Smooth muscle cell of the brain vasculature (primary cell): ENCODE measurements around the gene ZNF616.

Experiments
- DNase-seq: peaks from one replicate; pipeline ENCODE4 v3.0.0-alpha.2; 2012; ENCODE audit warnings: low read depth, low spot score

ZNF616 gene

DNA sequence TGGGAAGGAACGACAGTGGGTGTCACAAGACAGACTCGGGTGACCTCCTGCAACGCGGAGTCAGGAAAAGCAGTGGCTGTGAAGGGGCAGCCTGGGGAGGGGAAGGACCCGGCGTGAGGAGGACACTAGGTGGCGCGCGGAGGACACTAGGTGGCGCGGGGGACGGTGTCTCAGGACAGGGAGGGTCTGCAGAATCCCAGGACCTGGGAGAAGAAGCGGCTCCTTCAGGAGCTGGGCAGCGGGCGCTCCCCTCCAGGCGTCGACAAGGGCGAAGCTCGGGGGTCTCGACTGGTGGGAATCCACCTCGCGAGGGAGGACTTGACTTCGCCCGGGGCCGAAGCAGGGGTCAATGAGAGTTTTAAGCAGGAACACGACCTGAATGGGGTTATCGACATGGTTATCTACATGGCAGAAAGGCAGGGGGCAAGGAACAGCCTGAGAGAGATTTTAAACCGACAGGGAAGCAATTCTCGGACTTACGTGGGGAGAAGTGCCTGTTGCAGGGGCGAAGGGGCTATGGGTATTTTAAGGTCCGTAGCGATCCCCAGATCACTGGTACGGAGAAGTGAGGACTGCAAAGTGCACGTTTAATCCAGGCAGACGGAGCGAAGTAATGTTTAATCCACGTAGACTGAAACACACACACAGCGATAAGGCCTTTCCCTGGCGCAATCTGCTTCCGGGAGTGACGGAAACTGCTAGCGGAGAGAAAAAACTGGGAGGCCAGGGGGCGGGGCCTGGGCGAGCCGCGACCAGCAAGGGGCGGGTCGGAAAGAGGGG, at the start of gene ZNF616:
ZNF616 (minus strand) TSS at position 687 of the 780 bp plus-strand sequence. CDS start 9,426 bp downstream, outside the sequence.
- peak; percentile 79 for DNase-seq

DNA sequence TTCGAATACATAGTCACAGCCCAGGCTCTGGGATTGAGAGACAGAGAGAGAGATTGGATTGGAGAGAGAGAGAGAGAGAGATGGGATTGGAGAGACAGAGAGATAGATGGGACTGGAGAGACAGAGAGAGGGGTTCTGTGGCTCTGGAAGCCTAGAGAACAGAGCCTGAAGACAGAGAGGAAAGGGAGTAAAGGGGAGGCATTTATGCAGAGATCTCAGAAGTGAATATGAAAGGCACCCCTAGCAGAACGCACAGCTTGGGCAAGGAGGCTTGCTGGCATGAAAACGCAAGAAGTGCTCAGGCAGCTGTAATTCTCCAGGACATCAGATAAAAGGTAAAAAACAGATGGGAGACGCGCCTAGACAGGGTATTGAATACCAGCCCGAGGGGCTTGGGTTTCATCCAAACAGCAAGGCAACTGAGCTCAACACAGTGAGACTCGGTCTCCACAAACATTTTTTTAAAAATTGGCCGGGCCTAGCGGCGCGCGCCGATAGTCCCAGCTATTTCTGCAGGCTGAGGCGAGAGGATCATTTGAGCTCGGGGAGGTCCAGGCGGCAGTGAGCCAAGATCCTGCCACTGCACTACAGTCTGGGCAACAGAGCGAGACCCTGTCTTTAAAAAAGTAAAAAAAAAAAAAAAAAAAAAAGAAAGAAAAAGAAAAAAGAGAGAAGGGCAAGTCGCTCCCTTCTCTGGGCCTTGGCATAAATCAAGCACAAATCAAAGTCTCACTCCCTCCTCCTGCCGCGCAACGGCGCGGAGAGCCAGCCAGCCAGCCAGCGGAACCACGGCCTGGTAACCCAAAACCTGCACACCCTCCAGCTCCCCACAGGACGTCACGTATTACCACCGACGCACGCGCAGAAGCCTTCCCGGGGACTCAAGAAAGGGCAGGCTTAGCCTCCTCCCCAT, 49.3 kb upstream of the ZNF616 start:
- DNase-seq, result no peak

DNA sequence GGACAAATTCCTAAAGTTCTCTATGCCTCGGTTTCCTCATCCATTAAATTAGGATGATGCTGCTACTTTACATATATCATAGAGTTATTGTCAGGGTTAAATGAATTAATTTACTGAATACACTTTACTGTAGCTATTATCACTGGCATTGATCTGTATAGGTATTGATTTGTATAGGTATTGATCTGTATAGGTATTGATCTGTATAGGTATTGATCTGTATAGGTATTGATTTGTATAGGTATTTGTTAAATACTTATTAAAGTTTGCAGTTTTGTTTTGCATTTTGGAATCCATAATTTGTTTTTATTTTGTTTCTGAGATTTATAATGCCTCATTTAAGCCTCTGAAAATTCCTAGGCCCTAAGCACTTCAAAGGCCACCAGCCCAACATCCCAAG, 47.7 kb upstream of the ZNF616 start:
- no peak for DNase-seq

DNA sequence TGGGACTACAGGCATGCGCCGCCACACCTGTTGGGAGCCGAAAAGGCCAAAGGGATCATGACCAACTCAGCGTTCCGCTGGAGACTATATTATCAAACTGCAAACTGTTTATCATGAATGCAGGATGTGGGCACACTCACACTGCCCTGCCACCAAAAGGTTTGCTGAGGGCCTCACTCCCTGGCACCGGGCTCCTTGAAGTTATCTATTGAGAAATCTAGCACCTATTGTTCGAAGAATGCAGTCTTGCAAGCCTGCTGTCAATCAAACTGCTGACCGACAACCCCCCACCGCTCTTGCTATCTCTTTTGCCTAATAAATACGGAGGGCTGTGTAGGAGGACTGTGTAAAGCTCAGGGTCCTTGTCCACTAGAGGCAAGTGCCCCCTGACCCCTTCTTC, 36.8 kb upstream of the ZNF616 start:
- no peak for DNase-seq

DNA sequence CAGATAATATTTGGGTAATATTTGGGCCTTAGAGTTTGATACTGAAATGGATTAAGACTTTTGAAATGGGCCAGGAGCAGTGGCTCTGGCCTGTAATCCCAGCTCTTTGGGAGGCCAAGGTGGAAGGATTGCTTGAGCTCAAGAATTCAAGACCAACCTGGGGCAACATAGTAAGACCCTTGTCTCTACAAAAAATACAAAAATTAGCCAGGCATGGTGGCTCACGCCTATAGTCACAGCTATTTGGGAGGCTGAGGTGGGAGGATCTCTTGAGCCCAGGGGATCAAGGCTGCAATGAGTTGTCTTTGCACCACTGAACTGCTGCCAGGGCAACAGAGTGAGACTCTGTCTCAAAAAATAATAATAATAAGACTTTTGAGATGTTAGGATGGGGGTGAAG, 32.6 kb upstream of the ZNF616 start:
- DNase-seq, result no peak

DNA sequence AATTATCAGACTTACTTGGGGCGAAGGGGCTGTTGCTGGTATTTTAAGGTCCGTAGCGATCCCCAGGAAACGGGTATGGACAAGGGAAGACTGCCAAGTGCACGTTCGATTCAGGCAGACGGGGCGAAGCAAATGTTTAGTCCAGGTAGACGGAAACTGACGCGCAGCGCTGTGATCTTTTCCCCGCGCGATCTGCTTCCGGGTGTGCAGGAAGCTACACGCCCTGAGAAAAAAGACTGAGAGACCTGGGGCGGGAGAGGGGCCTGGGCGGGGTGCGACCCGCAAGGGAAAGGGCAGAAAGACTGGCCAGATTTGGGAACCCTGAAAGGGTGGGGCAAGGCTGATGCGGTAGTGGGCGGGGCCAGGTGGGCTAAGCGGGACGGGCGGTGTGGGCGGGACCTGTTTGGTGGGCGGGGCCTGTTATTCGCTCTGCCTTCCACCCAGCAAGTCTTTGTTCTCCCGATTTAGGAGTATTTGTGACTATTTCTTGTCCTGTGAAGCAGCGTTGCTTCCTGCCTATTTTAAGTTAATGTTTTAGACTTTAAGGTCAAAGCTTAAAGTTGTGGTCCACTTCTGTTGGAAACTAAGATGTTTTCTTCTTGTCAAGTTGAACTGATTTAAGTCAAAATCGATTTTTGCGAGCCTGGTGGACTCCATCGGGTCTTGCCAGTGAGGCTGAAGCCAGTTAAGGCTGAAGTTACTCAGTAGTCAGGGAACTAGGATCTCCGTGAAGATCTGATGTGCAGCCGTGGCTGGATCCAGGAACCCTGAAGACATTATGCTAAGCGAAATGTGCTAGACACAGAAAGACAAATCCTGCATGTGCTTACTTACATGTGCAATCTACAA, 31.8 kb upstream of the ZNF616 start, which contains the start of gene ZNF836:
ZNF836 (minus strand) TSS at position 301 of the 849 bp plus-strand sequence. CDS start 3,549 bp downstream, outside the sequence.
- DNase-seq, result peak; percentile 31

DNA sequence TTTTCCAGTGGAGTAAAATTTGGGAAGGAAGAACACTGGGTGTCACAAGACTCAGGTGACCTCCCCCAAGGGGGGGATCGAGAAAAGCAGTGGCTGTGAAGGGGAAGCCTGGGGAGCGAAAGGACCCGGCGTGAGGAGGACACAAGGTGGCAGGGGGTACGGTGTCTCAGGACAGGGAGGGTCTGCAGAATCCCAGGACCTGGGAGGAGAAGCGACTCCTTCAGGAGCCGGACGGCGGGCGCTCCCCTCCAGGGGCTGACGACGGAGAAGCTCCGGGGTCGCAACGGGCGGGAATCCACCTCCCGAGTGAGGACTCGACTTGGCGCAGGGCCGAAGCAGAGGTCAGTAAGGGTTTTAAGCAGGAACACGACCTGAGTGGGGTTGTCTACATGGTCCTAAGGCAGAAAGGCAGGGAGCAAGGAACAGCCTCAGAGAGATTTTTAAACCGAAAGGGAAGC, 31.2 kb upstream of the ZNF616 start:
- no peak for DNase-seq

DNA sequence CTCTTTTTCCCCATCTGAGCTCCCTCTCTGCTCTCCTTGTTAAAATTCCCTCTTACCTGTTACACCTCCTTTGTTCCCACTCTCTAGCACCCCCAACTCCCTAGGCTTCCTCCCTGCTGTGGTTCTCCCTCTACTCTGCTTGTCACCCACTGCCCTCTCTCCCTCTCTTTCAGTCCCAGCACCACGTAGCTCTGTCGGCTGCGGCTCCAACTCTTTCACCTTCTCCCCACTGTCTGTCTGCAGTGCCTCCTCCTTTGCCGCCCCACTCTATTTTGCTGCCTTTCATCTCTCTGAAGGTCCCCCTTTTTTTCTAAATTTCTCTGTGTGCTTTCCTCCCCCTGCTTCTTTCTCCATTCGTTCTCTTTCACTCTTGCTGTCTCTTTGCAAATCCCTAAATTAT, 30.6 kb upstream of the ZNF616 start:
- no peak for DNase-seq

DNA sequence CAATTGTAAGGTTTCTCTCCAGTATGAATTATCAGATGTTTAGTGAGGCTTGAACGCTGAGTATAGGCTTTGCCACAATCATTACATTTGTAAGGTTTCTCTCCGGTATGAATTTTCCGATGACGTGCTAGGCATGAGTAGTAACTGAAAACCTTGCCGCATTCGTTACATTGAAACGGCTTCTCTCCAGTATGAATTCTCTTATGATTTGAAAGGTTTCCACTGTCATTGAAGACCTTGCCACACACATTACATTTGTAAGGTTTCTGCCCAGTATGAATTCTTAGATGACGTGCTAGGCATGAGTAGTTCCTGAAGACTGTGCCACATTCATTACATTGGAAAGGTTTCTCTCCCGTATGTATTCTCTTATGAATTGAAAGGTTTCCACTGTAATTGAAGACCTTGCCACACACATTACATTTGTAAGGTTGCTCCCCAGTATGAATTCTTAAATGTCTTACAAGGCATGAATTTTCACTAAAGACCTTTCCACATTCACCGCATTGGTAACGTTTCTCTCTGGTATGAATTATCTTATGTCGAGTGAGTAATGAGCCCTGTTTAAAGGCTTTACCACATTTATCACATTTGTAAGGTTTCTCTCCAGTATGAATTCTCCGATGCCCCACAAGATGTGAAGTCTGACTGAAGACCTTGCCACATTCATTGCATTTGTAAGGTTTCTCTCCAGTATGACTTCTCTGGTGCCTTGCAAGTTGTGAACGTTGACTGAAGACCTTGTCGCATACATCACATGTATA, 16.0 kb upstream of the ZNF616 start:
- DNase-seq, result no peak

DNA sequence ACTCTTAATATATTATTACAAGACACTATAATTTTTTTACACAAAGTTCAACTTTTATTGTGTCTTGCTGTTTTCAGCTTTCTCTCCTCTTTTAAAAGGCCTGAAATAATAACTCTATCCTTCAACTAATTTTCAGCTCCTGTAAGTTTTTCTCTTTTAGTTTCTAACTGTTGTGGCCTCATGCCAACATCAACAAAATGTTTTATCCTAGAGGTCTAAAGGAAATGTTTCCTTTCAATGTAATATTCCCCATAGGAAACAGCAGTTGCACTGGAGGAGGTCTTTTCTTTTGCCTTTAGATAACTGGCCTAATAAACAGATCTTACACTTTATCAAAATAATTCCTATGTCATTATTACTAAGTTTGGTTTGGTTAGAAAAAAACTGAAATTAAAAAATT, 8.5 kb upstream of the ZNF616 start:
- no peak for DNase-seq

DNA sequence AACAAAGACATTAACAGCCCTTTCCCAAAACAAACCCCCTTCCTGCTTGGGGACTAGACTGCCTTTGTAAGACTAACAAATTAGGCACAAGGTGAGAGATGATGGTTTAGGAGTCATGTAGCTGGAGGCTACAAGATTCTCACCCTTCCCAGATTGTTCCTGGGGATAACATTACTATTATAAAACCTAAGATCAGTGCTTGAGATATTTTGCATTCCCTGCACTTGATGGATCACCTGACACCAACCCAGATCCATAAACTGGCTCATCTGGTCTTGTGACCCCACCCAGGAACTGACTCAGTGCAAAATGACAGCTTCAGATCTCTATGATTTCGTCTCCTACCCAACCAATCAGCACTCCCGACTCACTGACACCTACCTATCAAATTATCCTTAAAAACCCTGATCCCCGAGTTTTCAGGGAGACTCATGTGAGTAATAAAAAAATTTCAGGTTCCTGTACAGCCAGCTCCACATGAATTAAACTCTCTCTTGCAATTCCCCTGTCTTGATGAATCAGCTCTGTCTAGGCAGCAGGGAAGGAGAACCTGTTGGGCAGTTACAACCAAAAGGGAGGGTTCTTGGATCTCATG, 2.4 kb upstream of the ZNF616 start:
- DNase-seq, result no peak

DNA sequence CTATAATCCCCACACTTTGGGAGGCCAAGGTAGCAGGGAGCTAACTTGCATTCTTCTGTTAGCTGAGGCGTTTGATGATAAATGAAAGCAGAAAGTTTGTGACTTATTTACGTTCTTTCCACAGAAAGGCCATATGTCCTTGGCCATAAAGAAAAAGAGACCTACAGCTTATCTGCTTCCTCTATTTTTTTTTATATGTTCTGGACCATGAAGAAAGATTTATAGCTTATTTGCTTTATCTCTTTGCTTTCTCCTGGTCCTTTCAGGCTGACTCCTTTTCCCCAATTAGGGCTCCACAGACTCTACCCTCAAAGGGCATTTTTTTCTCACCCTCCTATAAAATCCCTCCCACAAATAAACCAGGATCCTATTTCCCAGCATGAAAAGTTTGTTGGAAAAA, 1.5 kb upstream of the ZNF616 start:
- no peak for DNase-seq

DNA sequence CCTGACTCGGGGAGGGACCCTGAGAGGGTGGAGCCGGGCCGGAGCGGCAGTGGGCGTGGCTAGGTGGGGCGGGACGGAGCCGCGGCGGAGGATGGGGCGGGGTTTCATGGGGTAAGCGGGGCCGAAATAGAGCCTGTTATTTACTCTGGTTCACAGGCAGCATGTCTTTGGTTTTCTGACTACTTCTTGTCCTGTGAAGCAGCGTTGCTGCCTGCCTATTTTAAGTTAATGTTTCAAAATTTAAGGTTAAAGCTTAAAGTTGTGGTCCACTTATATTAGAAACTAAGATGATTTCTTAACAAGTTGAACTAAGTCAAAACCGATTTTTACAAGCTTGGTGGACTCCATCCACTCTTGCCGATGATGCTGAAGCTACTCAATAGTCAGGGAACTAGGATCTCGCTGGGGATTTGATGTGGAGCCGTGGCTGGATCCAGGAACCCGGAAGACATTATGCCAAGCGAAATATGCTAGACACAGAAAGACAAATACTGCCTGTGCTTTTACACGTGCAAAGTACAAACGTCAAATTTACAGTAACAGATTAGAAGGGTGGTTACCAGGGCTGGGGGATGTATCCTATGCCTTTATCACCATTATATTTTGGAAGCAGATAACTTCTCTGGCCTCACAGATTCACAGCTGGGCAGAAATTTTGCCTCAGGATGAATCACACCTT, 433 bp upstream of the ZNF616 start:
- no peak for DNase-seq

DNA sequence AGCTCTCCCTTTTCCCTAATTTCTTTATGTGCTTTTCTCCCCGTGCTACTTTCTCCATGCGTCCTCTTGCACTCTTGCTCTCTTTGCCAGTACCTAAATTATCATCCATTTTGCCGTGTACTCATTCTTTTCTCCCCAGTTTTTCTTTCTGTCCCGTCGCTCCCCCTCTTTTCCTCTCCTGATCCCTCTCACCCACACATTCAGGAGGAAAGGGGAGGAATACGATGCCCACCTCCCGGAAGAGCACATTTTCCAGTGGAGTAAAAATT, 821 bp downstream of the ZNF616 start:
- no peak for DNase-seq

DNA sequence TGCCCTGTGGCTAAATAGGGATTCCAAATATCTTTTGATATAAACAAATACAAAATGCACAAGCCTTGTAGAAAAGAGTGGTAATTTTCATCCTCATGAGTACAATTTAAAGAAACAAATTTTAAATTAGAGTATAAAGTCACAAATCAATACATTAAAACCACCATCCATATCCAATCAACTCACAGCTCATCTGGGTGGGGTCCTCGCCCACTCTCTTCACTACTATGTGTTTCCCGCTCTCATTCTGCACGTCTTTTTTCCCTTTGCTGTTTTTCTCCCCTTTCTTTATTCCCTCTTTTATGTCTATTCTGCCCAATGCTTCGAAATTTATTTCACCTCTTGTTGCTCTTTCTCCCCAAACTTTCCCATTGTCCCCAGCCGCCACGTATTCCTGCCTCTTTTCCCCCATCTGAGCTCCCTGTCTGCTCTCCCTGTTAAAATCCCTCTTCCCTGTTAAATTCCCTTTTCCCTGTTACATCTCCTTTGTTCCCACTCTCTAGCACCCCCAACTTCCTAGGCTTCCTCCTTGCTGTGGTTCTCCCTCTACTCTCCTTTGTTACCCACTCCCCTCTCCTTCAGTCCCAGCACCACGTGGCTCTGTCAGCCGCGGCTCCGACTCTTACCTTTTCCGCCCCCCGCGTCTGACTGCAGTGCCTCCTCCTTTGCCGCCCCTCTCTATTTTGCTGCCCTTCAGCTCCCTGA, 1.3 kb downstream of the ZNF616 start:
- no peak for DNase-seq

DNA sequence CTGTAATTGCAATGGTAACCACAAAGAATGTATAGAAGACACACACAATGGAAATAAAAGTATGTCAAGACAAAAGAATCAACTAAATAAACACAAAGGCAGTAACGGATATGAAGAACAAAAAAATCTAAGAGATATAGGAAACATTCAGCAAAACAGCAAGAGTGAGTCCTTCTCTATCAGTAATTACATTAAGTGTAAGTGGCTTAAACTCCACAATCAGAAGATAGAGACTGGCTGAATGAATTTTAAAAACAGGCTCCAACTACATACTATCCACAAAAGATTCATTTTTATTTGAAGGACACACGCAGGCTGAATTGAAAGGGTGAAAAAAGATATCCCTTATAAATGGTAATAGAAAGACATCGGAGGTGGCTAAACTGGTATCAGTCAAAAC, 19.5 kb downstream of the ZNF616 start:
- DNase-seq, result no peak

DNA sequence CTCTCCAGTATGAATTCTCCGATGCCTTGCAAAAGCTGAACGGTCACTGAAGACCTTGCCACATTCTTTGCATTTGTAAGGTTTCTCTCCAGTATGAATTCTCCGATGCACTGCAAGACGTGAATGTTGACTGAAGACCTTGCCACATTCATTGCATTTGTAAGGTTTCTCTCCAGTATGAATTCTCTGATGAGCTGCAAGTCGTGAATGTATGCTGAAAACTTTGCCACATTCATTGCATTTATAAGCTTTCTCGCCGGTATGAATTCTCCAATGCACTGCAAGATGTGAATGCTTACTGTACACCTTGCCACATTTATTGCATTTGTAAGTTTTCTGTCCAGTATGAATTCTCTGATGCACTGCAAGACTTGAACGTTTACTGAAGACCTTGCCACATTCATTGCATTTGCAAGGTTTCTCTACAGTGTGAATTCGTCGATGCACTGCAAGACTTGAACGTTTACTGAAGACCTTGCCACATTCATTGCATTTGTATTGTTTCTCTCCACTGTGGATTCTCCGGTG, 24.1 kb downstream of the ZNF616 start:
- no peak for DNase-seq

DNA sequence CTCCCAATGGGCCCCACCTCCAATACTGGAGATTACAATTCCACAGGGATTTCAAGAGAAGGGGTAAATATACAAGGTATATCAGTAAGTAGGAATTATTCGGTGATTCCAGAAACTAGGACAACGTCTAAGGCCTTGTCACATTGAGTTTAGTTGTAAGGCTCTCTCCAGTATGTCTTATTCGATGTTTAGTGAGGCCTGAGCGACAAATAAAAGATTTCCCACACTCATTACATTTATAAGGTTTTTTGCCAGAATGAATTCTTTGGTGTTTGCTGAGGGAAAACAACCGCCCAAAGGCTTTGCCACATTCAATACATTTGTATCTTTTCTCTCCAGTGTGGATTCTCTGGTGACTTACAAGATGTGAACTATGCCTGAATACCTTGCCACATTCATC, 25.0 kb downstream of the ZNF616 start:
- DNase-seq, result no peak

DNA sequence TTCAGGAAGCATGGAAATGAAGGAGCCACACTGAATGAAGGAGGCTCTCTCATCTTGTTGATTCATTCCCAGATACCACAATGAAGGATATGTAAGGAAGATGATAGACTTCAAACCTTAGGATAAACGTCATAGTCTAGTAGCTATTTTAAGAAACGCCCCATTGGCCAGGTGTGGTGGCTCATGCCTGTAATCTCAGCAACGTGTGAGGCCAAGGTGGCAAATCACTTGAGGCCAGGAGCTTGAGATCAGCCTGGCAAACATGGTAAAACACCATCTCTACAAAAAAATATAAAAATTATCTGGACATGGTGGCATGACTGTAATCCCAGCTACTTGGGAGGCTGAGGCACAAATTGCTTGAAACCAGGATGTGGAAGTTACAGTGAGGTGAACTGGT, 27.1 kb downstream of the ZNF616 start:
- no peak for DNase-seq
